Measurements from ENCODE around the gene MEG3. TPM values are rescaled to one million over a fixed set of nuclear protein-coding genes. Genes with fewer than 3 reads are reported as not detected.

MEG3 gene
- total RNA-seq, 1 donor from 2014 or later: 486 TPM

- no peak for DNase-seq
Observed at GRCh38 chr14:100834082-100834793, 8.3 kb downstream of the MEG3 start.

- DNase-seq: no peak
Observed at GRCh38 chr14:100834794-100835547, 9.1 kb downstream of the MEG3 start.

GRCh38 chr14:100835548-100836310 is 9.8 kb downstream of the MEG3 start:
- DNase-seq: no peak

DNA sequence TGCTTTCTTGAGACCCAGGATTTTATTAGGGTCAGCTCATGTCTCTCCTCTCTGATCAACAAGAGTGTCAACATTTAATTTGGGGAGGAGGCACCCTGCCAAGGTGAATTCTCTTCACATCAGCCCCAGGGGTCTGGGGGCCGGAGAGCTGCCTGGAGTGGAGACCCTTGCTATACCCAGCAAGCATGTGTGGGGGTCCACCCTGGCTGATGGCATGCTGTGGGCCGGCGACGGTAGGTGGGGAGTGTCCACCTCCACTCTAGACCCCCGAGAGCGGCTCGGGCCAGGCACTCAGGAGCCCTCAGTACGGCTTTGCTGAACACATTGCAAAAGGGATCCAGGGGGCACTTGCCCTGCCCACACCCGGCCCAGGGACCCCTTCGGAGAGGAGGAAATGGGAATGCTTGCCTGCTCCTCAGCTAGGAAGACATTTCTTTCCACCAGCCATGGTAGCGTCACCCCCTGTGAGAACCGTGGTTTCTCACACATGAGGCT is 10.4 kb downstream of the MEG3 start:
- no peak for DNase-seq

GRCh38 chr14:100836941-100837804 is 11.3 kb downstream of the MEG3 start:
- peak; percentile 67 for DNase-seq

DNA sequence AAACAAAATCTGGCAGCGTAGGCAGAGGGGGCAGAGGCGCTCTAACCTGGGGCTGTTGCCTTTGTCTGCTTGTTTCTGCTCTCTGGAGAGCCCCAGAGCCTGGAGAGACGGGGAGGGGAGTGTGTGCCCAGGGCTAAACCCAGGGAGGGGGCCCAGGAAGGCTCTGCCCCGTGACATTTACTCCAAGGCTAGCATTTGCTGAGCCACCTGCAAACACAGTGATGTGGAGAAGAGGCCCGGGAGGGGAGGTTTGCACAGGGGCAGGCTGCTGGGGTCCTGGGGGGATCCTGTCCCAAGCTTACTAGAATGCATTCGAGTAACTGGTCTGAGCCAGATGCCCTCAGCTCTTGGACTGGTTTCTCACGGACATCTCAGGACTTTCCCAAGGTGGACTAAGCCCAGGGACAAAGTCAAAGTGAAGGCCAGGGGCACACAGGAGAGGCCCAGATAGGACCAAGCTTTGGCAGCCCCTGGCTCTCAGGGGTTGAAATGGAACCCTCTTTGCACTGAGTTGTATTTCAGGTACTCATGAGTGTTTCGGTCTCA is 12.0 kb downstream of the MEG3 start:
- DNase-seq: no peak

GRCh38 chr14:100838493-100839314 is 12.8 kb downstream of the MEG3 start:
- peak; percentile 32 for DNase-seq

DNA sequence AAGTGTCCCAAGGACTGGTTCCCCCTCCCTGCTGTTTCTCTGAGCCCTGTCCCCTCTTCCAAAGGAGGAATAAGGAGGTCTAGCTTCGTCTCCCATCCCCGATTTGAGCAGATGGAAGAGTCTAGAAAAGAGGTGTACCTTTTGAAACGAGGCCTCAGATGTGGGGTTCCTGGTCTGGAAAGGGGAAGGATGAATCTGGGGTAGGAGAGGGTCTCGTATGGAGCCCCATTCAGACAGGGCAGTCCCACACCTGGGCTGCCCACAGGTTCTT is 13.3 kb downstream of the MEG3 start:
- no peak for DNase-seq

- DNase-seq: no peak
Observed at GRCh38 chr14:100839681-100840111, 13.8 kb downstream of the MEG3 start.

DNA sequence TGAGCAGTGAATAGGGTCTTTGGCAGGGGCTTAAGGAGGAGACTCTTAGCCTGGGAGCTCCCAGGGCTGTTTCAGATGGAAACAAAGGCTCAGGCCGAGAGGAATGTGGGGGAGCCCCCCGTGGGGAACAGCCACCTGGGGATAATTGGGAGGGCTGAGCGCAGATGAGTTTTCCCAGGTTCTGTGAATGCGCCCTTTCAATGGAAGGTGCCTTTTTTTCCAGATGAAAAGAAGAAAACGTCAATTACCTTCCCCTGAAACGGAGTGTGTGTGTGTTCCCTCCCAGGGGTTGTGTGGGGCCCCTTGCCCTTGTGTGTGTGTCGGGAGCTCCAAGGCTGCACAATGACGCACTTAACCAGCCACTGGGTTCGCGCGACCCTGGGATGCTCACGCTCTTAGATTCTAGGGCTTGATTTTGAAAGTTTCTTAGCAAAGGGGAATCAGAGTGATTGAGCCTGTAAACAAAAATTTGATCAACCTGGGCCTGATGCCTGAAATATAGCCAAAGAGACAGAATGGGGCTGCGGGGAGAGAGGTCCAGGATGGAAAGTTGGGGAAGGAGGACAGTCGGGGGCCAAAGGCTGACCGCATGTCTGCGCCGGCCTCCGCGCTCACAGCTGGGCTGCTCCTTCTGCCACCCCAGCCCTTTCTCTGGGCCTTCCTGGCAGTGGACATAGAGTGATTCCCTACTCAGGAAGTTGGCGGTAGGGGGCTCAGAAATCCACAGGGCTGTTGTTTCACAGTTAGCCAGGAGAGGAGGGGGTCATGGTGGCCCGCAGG is 14.6 kb downstream of the MEG3 start:
- DNase-seq: no peak

- no peak for DNase-seq
Observed at GRCh38 chr14:100841066-100841760, 15.3 kb downstream of the MEG3 start.

GRCh38 chr14:100841761-100842403 is 16.0 kb downstream of the MEG3 start:
- no peak for DNase-seq

DNA sequence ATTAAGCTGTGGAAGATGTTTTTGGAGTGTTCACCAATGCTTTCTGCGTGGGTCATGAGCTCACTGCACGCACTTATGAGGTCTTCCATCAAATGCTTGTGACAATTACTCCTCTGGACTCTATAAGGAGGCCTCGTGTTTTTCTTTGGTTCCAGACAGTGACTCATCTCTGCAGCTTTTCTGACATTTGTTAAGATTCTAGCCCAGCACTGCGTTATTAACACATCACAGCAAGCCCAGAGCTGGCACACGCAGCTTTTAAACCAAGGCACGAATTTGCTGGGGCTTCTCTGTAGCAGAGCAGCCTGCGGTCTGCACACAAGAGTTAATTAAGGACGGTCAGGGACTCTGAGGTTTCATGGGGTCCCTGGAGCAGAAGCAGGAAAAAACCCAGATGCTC is 16.9 kb downstream of the MEG3 start:
- peak; percentile 81 for DNase-seq

GRCh38 chr14:100844082-100844408 is 18.1 kb downstream of the MEG3 start:
- DNase-seq: no peak

GRCh38 chr14:100844421-100844820 is 18.5 kb downstream of the MEG3 start:
- no peak for DNase-seq

DNA sequence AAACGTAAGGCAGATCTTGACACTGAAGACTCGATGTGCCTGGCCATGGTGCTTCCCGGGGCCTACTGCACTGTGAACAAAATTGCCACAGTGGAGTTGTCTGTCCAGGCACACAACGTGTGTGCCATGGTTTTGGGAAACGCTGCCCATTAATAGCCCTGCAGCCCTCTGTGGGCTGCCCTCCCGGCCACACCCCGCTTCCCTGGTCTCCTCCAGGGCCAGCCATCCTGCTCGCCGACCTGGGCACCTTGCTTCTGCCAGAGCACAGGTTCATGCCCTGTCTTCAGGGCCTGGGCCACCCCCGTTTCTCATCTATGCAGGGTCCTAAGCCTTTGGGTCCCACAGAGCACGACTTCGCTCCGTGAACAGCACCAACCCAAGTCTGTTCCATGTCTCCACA is 18.9 kb downstream of the MEG3 start:
- no peak for DNase-seq

DNA sequence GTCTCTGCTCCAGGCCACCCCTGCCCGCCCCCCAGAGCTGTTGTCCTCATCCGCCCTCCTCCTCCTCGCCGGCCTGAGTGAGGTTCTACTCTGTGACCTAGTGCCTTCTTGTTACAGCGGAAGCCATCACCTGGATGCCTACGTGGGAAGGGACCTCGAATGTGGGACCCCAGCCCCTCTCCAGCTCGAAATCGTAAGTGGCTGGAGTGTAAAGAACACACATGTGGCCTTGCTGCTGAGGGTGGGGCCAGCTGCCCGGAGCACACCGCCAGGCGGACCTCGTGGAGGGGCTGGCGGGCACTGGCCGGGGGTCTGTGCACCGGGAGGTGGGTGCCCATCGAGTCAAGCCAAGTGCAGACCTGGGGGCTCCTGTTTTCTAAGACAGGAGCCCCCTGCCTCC is 19.4 kb downstream of the MEG3 start:
- DNase-seq: no peak

DNA sequence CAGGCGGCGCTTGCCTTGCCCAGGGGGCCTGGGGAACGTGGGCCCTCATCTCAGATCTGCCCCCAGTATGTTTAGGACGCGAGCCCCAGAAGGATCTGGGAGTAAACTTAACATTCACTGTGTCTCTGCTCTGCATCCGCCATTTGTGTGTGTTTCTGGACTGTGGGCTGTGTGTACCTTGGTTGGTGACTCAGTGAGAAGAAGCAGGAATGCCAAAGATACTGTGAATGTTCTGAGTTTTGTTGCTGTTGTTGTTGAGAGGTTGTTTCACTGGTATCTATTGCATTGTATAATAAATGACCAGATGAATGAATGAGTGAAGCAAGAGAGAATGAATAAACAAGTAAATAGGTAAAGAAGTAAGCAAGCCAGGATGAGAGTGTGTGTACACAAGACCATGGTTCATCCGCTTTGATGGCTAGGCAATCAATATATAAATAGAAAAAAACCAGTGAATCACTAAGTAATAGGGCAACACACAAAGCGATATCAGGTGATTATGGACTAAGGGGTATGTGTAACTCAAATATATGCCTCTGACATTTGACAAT is 20.5 kb downstream of the MEG3 start:
- no peak for DNase-seq

Data from skin of body (tissue), 2 donors.